Stomach (tissue), 4 donors: ENCODE measurements around the gene TPPP.

Source experiments
- CTCF ChIP-seq, 7 experiments: fragments of 450-650 bp in 4 of 7; fragments of 200-600 bp in 3 of 7; sonication (generic) in 3 of 7; IDR thresholded peaks; one replicate each; pipeline ENCODE4 v1.5.1; 2016 to 2019; ENCODE audit warnings: antibody characterized with exemption in 7 of 7, control low read depth in 2 of 7, mild to moderate bottlenecking in 1 of 7
- POLR2A ChIP-seq, 4 donors: fragments of 450-650 bp; IDR thresholded peaks; one replicate each; pipeline ENCODE4 v1.6.1; 2016; ENCODE audit warnings: antibody characterized with exemption in 4 of 4, control low read depth in 2 of 4, mild to moderate bottlenecking in 1 of 4, moderate library complexity in 1 of 4

DNA sequence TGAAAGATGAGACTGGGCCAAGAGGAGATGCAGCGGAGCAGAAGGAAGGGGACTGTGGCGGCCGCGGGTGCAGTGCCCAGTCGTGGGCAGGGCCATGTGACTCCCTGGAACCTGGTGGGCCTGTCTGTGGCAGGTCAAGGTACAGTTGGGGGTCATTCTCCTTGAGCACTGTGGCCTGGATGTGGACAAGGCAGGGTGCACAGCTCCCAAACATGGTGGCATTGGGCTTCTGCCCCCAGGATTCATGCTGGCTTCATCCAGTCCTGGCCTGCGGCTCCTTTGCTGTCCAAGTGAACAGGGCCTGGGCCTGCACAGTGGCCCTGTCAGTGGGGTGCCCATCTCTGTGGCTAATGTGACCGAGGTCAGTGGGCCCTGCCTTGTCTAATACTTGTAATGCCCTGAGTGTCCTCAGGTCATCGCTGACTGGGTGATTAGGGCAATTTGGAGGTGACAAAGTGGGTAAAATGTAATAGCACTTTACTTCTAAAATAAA, 41.1 kb downstream of the TPPP start:
- no peak for TF ChIP-seq POLR2A (IDR thresholded peaks at IDR 0.05)
- no peak for TF ChIP-seq CTCF (IDR thresholded peaks at IDR 0.05)
